ENCODE measurements around the gene APOA4. TPM values are rescaled to one million over a fixed set of nuclear protein-coding genes. Genes with fewer than 3 reads are reported as not detected.
A peak's percentile ranks its signal among the peaks of the same experiment; 100 is the strongest.

Gene APOA4
- polyA plus RNA-seq, 3 donors = not detected

DNA sequence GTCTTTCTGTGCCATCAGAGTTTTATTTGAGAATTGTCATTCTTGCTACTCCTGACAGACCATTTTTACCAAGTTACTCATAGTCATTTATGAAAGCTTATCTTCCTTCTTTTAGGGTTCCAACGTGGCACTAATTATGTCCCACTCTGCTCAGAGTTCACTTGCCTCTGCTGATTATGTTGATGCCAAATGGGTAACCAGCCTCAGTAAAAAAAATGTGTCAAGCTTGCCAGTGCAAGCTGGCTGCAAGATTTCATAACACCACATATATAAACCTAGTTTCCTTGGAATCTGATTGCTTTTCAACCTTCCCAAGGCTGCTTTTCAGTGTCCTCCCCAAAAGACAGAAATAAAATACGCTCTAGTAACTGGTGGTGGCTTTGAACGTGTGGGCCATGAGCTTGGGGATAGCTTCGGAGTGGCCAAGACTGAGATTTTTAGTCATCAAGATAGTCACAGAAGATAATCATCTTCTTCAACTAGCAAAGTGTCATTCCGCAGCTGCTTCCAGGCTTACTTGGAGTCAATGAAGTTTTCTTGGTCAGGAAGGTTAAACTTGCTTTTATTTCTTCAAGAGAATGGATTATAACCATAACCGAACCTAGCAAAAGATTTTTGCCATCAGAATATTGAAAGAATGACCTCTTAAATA, 43.8 kb upstream of the APOA4 start:
- Mint-ChIP-seq H3K27ac (no peak overlapping the region), H3K36me3 (peaks cover 95 to 100% of the 10 kb centered on the region in 2 donors), H3K4me1 (peaks cover 7% of the 10 kb centered on the region), H3K4me3 (no peak overlapping the region), H3K9me3 (no peaks in the 10 kb centered on the region), H3K27me3 (ENCODE audit: low read depth in 3 of 3) (no peaks in the 10 kb centered on the region)
- Histone ChIP-seq H3K4me2 (replicated peaks; ENCODE audit: extremely low read depth, low read length, poor library complexity, severe bottlenecking) (no peak overlapping the region), H2AFZ (ENCODE audit: insufficient read depth, low read depth, low read length, poor library complexity, severe bottlenecking) (no peak overlapping the region), H3K4me3 (replicated peaks in 1 of 3; ENCODE audit: low read depth in 2 of 3, low read length in 3 of 3) (no peak overlapping the region), H3K36me3 (replicated peaks in 1 of 2; ENCODE audit: control insufficient read depth in 1 of 2, insufficient read depth in 2 of 2, low read length in 2 of 2) (peaks cover 98 to 100% of the 10 kb centered on the region in 2 donors), H3K9me3 (replicated peaks in 1 of 2; ENCODE audit: control insufficient read depth in 1 of 2, insufficient read depth in 1 of 2, low read length in 2 of 2) (no peaks in the 10 kb centered on the region), H3K79me2 (ENCODE audit: insufficient read depth, low read length) (no peaks in the 10 kb centered on the region), H4K20me1 (ENCODE audit: insufficient read depth, low read length) (peaks cover 27% of the 10 kb centered on the region), H3K9ac (ENCODE audit: insufficient read depth, low read length, poor library complexity, severe bottlenecking) (no peak overlapping the region), H3K27ac (ENCODE audit: low read depth in 1 of 2, low read length in 2 of 2) (no peak overlapping the region), H3K4me1 (ENCODE audit: control insufficient read depth in 1 of 2, insufficient read depth in 2 of 2, low read length in 2 of 2) (no peaks in the 10 kb centered on the region), H3K27me3 (ENCODE audit: control insufficient read depth in 2 of 2, insufficient read depth in 2 of 2, low read length in 2 of 2) (no peaks in the 10 kb centered on the region)
- 100% methylated on average over 1 of the region's 6 CpGs for WGBS (ENCODE audit: insufficient coverage)
- intact Hi-C loops (cut with micrococcal nuclease) = no loop called here
- no peak for DNase-seq
- no peak for TF ChIP-seq CTCF (IDR thresholded peaks at IDR 0.05)

- TF ChIP-seq CTCF (IDR thresholded peaks at IDR 0.05) = no peak
- Mint-ChIP-seq H3K36me3 (peaks cover 96 to 100% of the 10 kb centered on the region in 2 donors), H3K9me3 (no peaks in the 10 kb centered on the region), H3K27ac (no peak overlapping the region), H3K4me3 (no peak overlapping the region), H3K27me3 (ENCODE audit: low read depth in 3 of 3) (no peaks in the 10 kb centered on the region), H3K4me1 (no peaks in the 10 kb centered on the region)
- peaks cover 15% of the 10 kb centered on the region for H4K20me1 ChIP-seq (ENCODE audit: insufficient read depth, low read length)
- no peaks in the 10 kb centered on the region for H3K4me1 ChIP-seq (ENCODE audit: control insufficient read depth in 1 of 2, insufficient read depth in 2 of 2, low read length in 2 of 2)
- intact Hi-C loops (cut with micrococcal nuclease) = no loop called here
- H2AFZ ChIP-seq (ENCODE audit: insufficient read depth, low read depth, low read length, poor library complexity, severe bottlenecking) = no peak overlapping the region
- DNase-seq = no peak
- H3K36me3 ChIP-seq (replicated peaks in 1 of 2; ENCODE audit: control insufficient read depth in 1 of 2, insufficient read depth in 2 of 2, low read length in 2 of 2) = peaks cover 98 to 100% of the 10 kb centered on the region in 2 donors
- no peak overlapping the region for H3K4me3 ChIP-seq (replicated peaks in 1 of 3; ENCODE audit: low read depth in 2 of 3, low read length in 3 of 3)
- no peaks in the 10 kb centered on the region for H3K9me3 ChIP-seq (replicated peaks in 1 of 2; ENCODE audit: control insufficient read depth in 1 of 2, insufficient read depth in 1 of 2, low read length in 2 of 2)
- no peak overlapping the region for H3K9ac ChIP-seq (ENCODE audit: insufficient read depth, low read length, poor library complexity, severe bottlenecking)
- H3K27me3 ChIP-seq (ENCODE audit: control insufficient read depth in 2 of 2, insufficient read depth in 2 of 2, low read length in 2 of 2) = no peaks in the 10 kb centered on the region
- H3K79me2 ChIP-seq (ENCODE audit: insufficient read depth, low read length) = no peaks in the 10 kb centered on the region
- no peak overlapping the region for H3K4me2 ChIP-seq (replicated peaks; ENCODE audit: extremely low read depth, low read length, poor library complexity, severe bottlenecking)
- peak overlapping the region in 1 of 2 donors; percentile 20 for H3K27ac ChIP-seq (ENCODE audit: low read depth in 1 of 2, low read length in 2 of 2)
- WGBS (ENCODE audit: insufficient coverage) = 100% methylated on average over 1 of the region's 1 CpG
Measured at GRCh38 chr11:116865696-116866095, 42.6 kb upstream of the APOA4 start.

All from CD14-positive monocyte (primary cell).